Urothelium cell line (cell line): Measurements from ENCODE around the gene DNMT1.
"Not testable (repeated sequence)": the region's sequence is repeated elsewhere in the genome, so short reads cannot be mapped to it uniquely, and the experiment has no call there.

ENCODE experiments used
- DNase-seq: peaks from one replicate; pipeline ENCODE4 v3.0.0; 2011; ENCODE audit warnings: low spot score, mixed read lengths
- FAIRE-seq: peaks from 2 replicates; lab custom pipeline; 2011; peaks lifted over from hg19 to GRCh38; lab: Jason Lieb, UNC

DNMT1 gene

DNA sequence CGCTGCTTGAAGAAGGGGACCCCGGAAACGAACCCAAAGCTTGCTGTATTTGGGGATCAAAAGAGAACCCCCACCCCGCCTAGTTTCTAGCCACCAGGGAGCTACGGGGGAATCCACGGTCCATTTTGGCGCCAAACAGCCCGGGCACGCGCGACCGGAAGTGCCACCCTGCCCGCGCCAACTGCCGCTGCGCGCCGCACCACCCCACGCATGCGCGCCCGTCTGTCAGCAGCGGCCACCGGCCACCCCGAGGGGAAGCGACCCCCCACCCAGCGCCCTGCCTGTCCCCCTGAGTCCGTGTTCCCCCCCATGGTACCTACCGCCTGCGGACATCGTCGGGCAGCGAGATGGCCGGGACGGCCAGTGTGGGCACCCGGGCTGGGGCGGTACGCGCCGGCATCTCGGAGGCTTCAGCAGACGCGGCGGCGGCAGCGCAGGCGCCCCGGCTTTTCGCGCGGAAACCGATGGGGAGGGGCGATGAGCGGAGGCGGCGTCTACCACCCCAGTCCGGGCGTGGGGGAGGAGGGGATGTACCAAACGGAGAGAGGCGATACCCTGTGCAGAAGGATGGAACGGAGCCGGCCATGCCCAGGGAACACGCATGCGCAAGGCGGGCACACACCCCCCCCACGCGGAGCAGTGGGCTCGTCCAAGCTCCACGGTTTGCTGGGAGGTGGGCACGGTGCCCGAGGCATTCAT lies at the start of gene DNMT1:
Gene DNMT1, minus strand, starts transcription at position 454 of the 699 bp plus-strand sequence. Its CDS starts 54 bp downstream, at position 400.
- FAIRE-seq, result peak; percentile 69
- peak; percentile 98 for DNase-seq

GRCh38 chr19:10243606-10244005 lies 48.9 kb upstream of the DNMT1 start:
- no peak for FAIRE-seq
- DNase-seq, result no peak

DNA sequence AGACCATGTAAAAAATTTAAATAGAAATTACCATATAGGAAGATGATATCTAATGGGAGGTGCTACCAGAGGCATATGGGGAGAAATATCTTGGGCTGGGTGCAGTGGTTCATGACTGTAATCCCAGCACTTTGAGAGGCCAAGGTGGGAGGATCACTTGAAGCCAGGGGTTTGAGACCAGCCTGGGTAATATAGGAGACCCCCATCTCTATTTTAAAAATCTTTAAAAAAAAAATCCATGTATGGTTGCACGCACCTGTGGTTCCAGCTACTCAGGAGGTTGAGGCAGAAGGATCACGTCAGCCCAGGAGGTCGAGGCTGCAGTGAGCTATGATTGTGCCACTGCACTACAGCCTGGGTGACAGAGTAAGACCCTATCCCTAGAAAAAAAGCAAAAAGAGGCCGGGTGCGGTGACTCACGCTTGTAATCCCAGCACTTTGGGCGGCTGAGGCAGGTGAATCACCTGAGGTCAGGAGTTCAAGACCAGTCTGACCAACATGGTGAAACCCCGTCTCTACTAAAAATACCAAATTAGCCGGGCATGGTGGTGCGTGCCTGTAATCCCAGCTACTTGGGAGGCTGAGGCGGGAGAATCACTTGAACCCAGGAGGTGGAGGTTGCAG lies 47.2 kb upstream of the DNMT1 start:
- FAIRE-seq, result not testable (repeated sequence)

GRCh38 chr19:10238172-10238783 lies 43.5 kb upstream of the DNMT1 start:
- FAIRE-seq, result no peak
- no peak for DNase-seq

More for the DNA sequence above, 47.2 kb upstream of the DNMT1 start:
- not testable (repeated sequence) for DNase-seq

DNA sequence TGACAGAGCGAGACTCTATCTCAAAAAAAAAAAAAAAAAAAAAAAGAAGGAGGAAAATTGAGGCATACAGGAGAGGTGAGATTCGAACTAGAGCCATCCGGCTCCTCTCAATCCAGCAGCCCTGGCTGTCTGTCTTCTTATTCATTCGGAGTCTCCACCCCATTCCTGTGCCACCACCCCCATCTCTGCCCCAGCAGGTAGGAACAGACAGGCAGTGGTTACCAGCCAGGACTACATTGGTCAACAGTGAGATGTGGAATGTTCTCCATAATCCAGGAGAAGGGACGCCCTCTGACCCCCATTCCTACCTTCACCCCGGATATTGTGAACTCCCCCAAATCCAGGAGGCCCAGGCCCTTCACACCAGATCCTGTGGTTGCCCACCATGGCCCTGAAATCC lies 42.9 kb upstream of the DNMT1 start:
- FAIRE-seq, result no peak
- no peak for DNase-seq

- not testable (repeated sequence) for DNase-seq, FAIRE-seq
Measured at GRCh38 chr19:10235409-10235808, 40.7 kb upstream of the DNMT1 start.

DNA sequence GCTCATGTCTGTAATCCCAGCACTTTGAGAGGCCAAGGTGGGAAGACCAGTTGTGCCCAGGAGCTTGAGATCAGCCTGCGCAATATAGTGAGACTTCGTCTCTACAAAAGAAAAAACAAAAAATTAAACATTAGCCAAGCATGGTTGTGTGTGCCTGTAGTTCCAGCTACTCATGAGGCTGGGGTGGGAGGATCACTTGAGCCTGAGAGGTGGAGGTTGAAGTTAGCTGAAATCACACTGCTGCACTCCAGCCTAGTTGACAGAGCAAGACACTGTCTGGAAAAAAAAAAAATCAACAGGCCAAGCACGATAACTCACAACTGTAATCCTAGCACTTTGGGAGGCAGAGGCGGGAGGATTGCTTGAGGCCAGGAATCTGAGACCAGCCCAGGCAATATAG lies 40.2 kb upstream of the DNMT1 start:
- no peak for DNase-seq
- no peak for FAIRE-seq

DNA sequence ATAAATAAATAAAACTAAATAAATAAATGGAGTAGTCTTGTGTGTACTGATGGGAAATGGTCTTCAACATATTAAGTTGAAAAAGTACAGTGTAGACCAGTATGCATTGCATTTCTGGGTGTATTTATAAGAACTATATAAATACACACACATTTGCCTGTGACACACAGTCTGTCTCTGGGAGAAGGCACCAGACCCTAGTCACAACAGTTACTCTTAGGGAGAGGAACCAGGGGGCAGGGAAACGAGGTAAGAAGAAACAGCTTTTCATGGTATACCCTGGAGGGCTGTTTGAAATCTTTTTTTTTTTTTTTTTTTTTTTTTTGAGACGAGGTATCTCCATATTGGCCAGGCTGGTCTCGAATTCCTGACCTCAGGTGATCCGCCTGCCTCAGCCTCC lies 39.2 kb upstream of the DNMT1 start:
- DNase-seq (no peak), FAIRE-seq (no peak)

DNA sequence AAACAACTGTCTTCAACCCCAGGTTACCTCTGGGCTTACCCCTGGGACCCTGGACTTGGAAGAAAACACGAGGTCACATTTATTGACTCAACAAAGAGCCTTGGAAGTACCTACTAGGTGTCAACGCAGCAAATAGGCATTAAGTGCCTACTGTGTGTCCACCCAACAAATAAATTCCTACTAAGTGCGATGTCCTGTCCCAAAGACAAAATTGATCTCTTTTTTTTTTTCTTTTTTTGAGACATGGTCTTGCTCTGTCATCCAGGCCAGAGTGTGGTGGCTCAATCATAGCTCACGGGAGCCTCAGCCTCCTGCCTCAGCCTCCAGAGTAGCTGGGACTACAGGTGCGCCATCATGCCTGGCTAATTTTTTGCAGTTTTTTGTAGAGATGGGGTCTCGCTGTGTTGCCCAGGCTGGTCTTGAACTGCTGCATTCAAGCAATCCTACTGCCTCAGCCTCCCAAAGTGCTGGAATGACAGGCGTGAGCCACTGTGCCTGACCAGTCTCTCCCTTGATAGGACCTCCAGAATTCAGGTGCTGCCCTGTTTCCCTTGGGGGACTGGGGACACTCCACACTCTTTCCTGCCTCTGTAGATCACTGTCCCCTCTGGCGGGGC lies 37.0 kb upstream of the DNMT1 start:
- DNase-seq (no peak), FAIRE-seq (no peak)

- DNase-seq (peak; percentile 81), FAIRE-seq (no peak)
Measured at GRCh38 chr19:10230861-10231611, 36.3 kb upstream of the DNMT1 start, which contains the start of gene S1PR2. S1PR2 (minus strand) TSS chr19:10231331; CDS start chr19:10224905, 6,426 bp downstream.

- DNase-seq (no peak), FAIRE-seq (no peak)
Measured at GRCh38 chr19:10230173-10230860, 35.6 kb upstream of the DNMT1 start.

DNA sequence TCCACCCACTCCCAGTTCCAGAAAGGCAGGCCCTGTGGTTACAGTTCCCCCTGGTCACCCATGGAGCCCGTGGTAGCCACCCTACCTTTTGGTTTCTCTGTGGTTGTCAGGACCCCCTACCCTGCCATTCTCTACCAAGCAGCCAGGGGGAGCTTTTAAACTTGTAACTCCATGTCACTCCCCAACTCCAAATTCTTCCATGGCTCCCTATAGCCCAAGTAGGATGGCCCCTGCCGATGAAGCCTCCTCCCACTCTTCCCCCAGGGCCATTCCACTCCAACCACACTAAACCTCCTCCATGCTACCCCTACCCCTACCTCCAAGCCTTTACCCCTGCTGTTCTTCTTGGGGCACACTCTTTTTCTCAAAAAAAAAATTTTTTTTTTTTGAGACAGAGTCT lies 34.2 kb upstream of the DNMT1 start:
- FAIRE-seq, result no peak
- no peak for DNase-seq

DNA sequence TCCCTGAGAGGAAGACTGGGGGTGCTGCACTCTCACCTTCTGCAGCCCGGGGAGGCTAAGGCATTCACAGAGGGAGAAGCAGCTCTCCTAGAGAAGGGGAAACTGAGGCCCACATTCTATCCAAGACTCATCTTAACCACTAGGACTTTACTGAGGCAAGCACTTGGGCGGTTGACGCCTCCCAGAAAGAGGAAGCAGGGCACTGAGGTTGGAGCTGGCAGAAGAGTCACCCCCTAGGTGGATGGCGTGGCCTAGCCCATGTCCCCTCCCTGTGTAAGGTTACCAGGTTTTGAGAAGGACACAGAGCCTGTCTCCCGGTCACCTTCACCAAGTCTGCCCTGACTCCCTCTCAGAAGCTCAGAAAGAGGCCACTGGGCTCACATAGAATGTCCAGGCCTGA lies 33.6 kb upstream of the DNMT1 start:
- FAIRE-seq (no peak), DNase-seq (no peak)

GRCh38 chr19:10227026-10227971 lies 32.5 kb upstream of the DNMT1 start:
- FAIRE-seq (no peak), DNase-seq (no peak)

GRCh38 chr19:10226376-10227025 lies 31.7 kb upstream of the DNMT1 start:
- no peak for FAIRE-seq
- DNase-seq, result no peak

DNA sequence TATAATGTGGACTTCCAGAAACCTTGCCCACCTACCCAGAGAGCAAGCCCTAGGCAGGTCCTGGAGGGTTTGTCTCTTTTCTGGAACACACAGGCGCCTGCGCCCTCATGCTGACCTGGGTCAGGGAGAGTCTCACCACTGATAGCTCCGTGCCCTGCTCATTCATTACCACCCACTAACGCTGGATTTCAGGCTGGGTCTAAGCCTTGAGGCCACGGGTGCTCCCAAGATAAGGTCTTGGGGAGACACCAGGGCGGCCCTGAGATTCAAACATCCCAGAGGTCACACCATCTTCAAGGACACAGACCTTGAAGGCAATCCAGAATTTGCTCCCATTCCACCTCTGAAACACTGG lies 31.2 kb upstream of the DNMT1 start:
- DNase-seq, result no peak
- FAIRE-seq, result no peak

DNA sequence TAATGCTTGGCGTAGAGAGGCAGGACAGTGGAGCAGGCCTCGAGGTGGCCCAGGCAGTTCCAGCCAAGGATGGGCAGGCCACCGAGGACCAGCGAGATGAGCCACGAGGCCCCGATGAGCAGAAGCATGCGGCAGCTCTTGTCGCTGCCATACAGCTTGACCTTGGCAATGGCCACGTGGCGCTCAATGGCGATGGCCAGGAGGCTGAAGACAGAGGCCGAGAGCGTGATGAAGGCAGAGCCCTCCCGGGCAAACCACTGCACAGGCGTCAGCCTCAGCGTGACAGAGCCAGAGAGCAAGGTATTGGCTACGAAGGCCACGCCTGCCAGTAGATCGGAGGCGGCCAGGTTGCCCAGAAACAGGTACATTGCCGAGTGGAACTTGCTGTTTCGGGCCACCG lies 29.6 kb upstream of the DNMT1 start:
- FAIRE-seq, result no peak
- DNase-seq, result no peak

- DNase-seq, result no peak
- FAIRE-seq, result no peak
Measured at GRCh38 chr19:10223488-10224213, 28.9 kb upstream of the DNMT1 start.
